HepG2 (cell line): ENCODE data around the gene MAP2K2. TPM values are rescaled to one million over a fixed set of nuclear protein-coding genes. Genes with fewer than 3 reads are reported as not detected.

ENCODE experiments used
- ATAC-seq: fragments of 200-7000 bp; cut with Tn5 transposase; 3 replicates; pipeline ENCODE4 v1.9.1; 2020; ENCODE audit warnings: mild to moderate bottlenecking, moderate library complexity
- BruUV-seq: library from RNA; stranded (reverse); fragments of 400-500 nt; replicated peaks from 2 replicates; lab custom pipeline; 2021; lab: Mats Ljungman, UMichigan
- CTCF ChIA-PET: fragments of 300-600 bp; formaldehyde crosslinking; extraction: SDS; loops from one replicate; lab custom pipeline; 2021; ENCODE audit warnings: low total read pairs, inconsistent platforms, low intra/inter-chr PET ratio; lab: Yijun Ruan, JAX
- POLR2A ChIA-PET: fragments of 350-600 bp; sonication (Branson Sonifier 250); formaldehyde crosslinking; loops from one replicate; lab custom pipeline; 2020; ENCODE audit warnings: antibody characterized with exemption, inconsistent platforms; lab: Yijun Ruan, JAX
- DNase-seq: peaks from one replicate; pipeline ENCODE4 v3.0.0-alpha.2; 2015; ENCODE audit warnings: low spot score
- FAIRE-seq: peaks from 3 replicates; lab custom pipeline; 2011; peaks lifted over from hg19 to GRCh38; lab: Jason Lieb, UNC
- H2AFZ ChIP-seq: one replicate; pipeline ENCODE4 v1.6.1; 2011; ENCODE audit warnings: low read length, inconsistent platforms
- H3K27ac ChIP-seq: fragments of 300-600 bp; 3 replicates; pipeline ENCODE4 v1.8.0; 2011; ENCODE audit warnings: mixed run types, mild to moderate bottlenecking, mixed read lengths, low read length, inconsistent platforms; ENCODE audit not compliant: insufficient read depth; ENCODE audit errors: extremely low read length
- H3K27me3 ChIP-seq, 2 experiments: fragments of 200-600 bp in 1 of 2; 2 replicates in 1 of 2; 3 replicates in 1 of 2; pipeline versions ENCODE4 v1.6.0 to v1.8.0; 2011; ENCODE audit warnings: low read length in 2 of 2, mild to moderate bottlenecking in 2 of 2, moderate library complexity in 2 of 2, inconsistent platforms in 1 of 2; ENCODE audit not compliant: insufficient read depth in 2 of 2, control insufficient read depth in 1 of 2
- H3K36me3 ChIP-seq, 2 experiments: fragments of 200-600 bp in 1 of 2; replicated peaks in 1 of 2; 2 replicates in 1 of 2; 3 replicates in 1 of 2; pipeline versions ENCODE4 v1.5.1 to v1.8.0; 2011; ENCODE audit warnings: low read length in 2 of 2, inconsistent platforms in 1 of 2; ENCODE audit not compliant: insufficient read depth in 2 of 2, control insufficient read depth in 1 of 2
- H3K4me1 ChIP-seq: 2 replicates; pipeline ENCODE4 v1.5.1; 2012; ENCODE audit warnings: low read length, inconsistent platforms; ENCODE audit not compliant: insufficient read depth
- H3K4me2 ChIP-seq: 2 replicates; pipeline ENCODE4 v1.6.0; 2011; ENCODE audit warnings: low read depth, low read length, inconsistent platforms
- H3K4me3 ChIP-seq, 3 experiments: fragments of 200-600 bp in 1 of 3; sonication (generic), shearing (Covaris generic) in 1 of 3; replicated peaks in 1 of 3; 2 replicates each; pipeline ENCODE4 v1.5.1; 2011 to 2016; ENCODE audit warnings: low read length in 3 of 3, inconsistent platforms in 2 of 3, low read depth in 2 of 3, mild to moderate bottlenecking in 2 of 3, control low read depth in 1 of 3, mixed read lengths in 1 of 3; ENCODE audit not compliant: insufficient read depth in 1 of 3
- H3K79me2 ChIP-seq: one replicate; pipeline ENCODE4 v1.6.1; 2011; ENCODE audit warnings: low read length, inconsistent platforms; ENCODE audit not compliant: insufficient read depth
- H3K9ac ChIP-seq: 2 replicates; pipeline ENCODE4 v1.6.0; 2011; ENCODE audit warnings: mild to moderate bottlenecking, low read depth, low read length, inconsistent platforms; ENCODE audit not compliant: insufficient read depth
- H3K9me3 ChIP-seq: 2 replicates; pipeline ENCODE4 v1.5.1; 2012; ENCODE audit warnings: mild to moderate bottlenecking, low read length
- H4K20me1 ChIP-seq: 2 replicates; pipeline ENCODE4 v1.6.0; 2011; ENCODE audit warnings: inconsistent platforms, mild to moderate bottlenecking, low read length, moderate library complexity; ENCODE audit not compliant: insufficient read depth
- ATF1 ChIP-seq: IDR thresholded peaks from 2 replicates; pipeline ENCODE4 v1.6.1; 2016; ENCODE audit warnings: mild to moderate bottlenecking, control low read depth
- MEIS1 ChIP-seq: sonication (generic); formaldehyde crosslinking; IDR thresholded peaks from 2 replicates; pipeline ENCODE4 v1.9.0; 2021; ENCODE audit warnings: mild to moderate bottlenecking, missing genetic modification reagents, moderate library complexity, borderline replicate concordance
- MXI1 ChIP-seq: IDR thresholded peaks from 3 replicates; pipeline ENCODE4 v1.6.1; 2012; ENCODE audit warnings: low read depth, low read length, inconsistent platforms, borderline replicate concordance
- MYNN ChIP-seq: sonication (generic); formaldehyde crosslinking; IDR thresholded peaks from 2 replicates; pipeline ENCODE4 v1.4.0; 2020; ENCODE audit warnings: mild to moderate bottlenecking, low read depth, missing genetic modification reagents
- PHF20 ChIP-seq: sonication (generic); formaldehyde crosslinking; IDR thresholded peaks from 2 replicates; pipeline ENCODE4 v1.5.0; 2020; ENCODE audit warnings: mild to moderate bottlenecking, missing genetic modification reagents
- SALL2 ChIP-seq: sonication (generic); formaldehyde crosslinking; IDR thresholded peaks from 2 replicates; pipeline ENCODE4 v1.8.1; 2023; ENCODE audit warnings: mild to moderate bottlenecking, missing genetic modification reagents, inconsistent platforms
- SP4 ChIP-seq: sonication (generic); formaldehyde crosslinking; IDR thresholded peaks from 2 replicates; pipeline ENCODE4 v1.8.1; 2023; ENCODE audit warnings: mild to moderate bottlenecking, missing genetic modification reagents
- SP5 ChIP-seq: IDR thresholded peaks from 2 replicates; pipeline ENCODE4 v1.6.1; 2016; ENCODE audit warnings: low read depth, borderline replicate concordance
- TCF7 ChIP-seq: sonication (generic); IDR thresholded peaks from 2 replicates; pipeline ENCODE4 v1.6.1; 2016; ENCODE audit warnings: antibody characterized with exemption, low read depth
- ZNF354B ChIP-seq: sonication (generic); formaldehyde crosslinking; IDR thresholded peaks from 2 replicates; pipeline ENCODE4 v1.8.0; 2022; ENCODE audit warnings: mild to moderate bottlenecking, missing genetic modification reagents
- ZNF383 ChIP-seq: sonication (generic); formaldehyde crosslinking; IDR thresholded peaks from 2 replicates; pipeline ENCODE4 v1.4.0; 2020; ENCODE audit warnings: missing genetic modification reagents, mild to moderate bottlenecking, borderline replicate concordance
- ZNF567 ChIP-seq: sonication (generic); formaldehyde crosslinking; IDR thresholded peaks from 2 replicates; pipeline ENCODE4 v1.8.1; 2023; ENCODE audit warnings: mild to moderate bottlenecking, missing genetic modification reagents, borderline replicate concordance
- ZNF781 ChIP-seq: sonication (generic); formaldehyde crosslinking; IDR thresholded peaks from 2 replicates; pipeline ENCODE4 v1.5.1; 2020; ENCODE audit warnings: borderline replicate concordance, mild to moderate bottlenecking, missing genetic modification reagents; ENCODE audit errors: not compliant biosample characterization
- WGBS: methylation state at CpG from one replicate; pipeline ENCODE4 v1.1.6; 2017; ENCODE audit warnings: low lambda C conversion rate; 5-methylcytosine and 5-hydroxymethylcytosine counted together
- in situ Hi-C: cut with HindIII; loops from 2 replicates; pipeline ENCODE4 v1.10.0; 2017; ENCODE audit warnings: low pct_unique_long_range_greater_than_20kb; ENCODE audit not compliant: extremely low pct_ligation_motif_present
- intact Hi-C: fragments of 100-400 bp; cut with micrococcal nuclease; formaldehyde crosslinking; loops from one replicate; pipeline ENCODE4 v1.10.0; 2022; ENCODE audit not compliant: unreplicated experiment
- polyA plus RNA-seq, 8 experiments: library from polyadenylated mRNA; depleted of rRNA in 3 of 8; stranded (reverse) in 7 of 8; unstranded in 1 of 8; fragments of >200 nt; fragmentation: Illumina TruSeq in 4 of 8; extraction: Trizol in 4 of 8; gene quantifications; 2 replicates each; pipeline versions ENCODE4 v1.2.1 to v1.2.3, GENCODE V29; 2011 to 2016; ENCODE audit warnings: low read depth in 4 of 8, missing spikeins in 1 of 8, mixed read lengths in 1 of 8; ENCODE audit not compliant: insufficient read depth in 1 of 8
- total RNA-seq, 5 experiments: library from RNA; depleted of rRNA; stranded (reverse); fragments of >200 nt; fragmentation: Illumina TruSeq; extraction: Trizol; gene quantifications; 2 replicates each; pipeline ENCODE4 v1.2.3, GENCODE V29; 2016; ENCODE audit warnings: low read depth in 1 of 5
- TF ChIP-seq, protein P1 (sequence below): sonication (generic); formaldehyde crosslinking; IDR thresholded peaks from 2 replicates; pipeline ENCODE4 v1.4.0; 2020; ENCODE audit warnings: missing genetic modification reagents, borderline replicate concordance

The MAP2K2 gene
- total and polyA plus RNA-seq, 2 of the 13 experiments (the other 11 are each of a cell fraction or from before 2014, with no cell fraction given) = 70.3 to 80.9 TPM

DNA sequence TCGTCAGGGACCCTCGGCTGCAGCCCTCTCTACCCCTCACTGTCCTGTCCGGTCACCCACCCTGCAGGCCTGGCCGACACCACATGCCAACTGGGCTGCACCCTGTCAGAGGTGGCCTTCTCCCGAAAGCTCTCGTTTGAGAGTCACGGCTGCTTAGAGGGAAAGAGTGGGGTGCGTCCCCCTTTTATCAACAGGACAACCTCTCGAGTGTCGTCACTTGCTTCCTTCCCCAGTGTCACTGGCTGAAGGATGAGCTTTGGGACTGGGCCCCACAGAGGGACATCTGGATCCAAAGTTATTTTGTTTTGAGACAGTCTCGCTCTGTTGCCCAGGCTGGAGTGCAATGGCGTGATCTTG lies 28.5 kb downstream of the MAP2K2 start:
- POLR2A ChIA-PET = interaction anchor here (1.1 kb wide), 1 partner anchor 9 kb away, joined by 3 read pairs; no protein-coding TSS in a partner anchor
- BruUV-seq = no TSS peak
- H3K36me3 ChIP-seq = peaks cover 4 to 7% of the 10 kb centered on the region in 2 experiments; a peak in 3 of 5 replicates
- no peaks in the 10 kb centered on the region for H4K20me1 ChIP-seq
- H3K27ac ChIP-seq = no peak overlapping the region
- intact Hi-C loops = no loop called here
- no peak for ATAC-seq
- H3K27me3 ChIP-seq = no peaks in the 10 kb centered on the region
- no peaks in the 10 kb centered on the region for H3K9me3 ChIP-seq
- no peak overlapping the region for H3K4me2 ChIP-seq
- CTCF ChIA-PET = no interaction called here
- in situ Hi-C loops = no loop called here
- TF ChIP-seq MYNN (CRISPR knock-in tag) (no peak), SP4 (CRISPR knock-in tag) (no peak), ZNF567 (CRISPR knock-in tag) (no peak), MXI1 (no peak), PHF20 (CRISPR knock-in tag) (no peak), SALL2 (CRISPR knock-in tag) (no peak), ZNF354B (CRISPR knock-in tag) (no peak), ATF1 (CRISPR knock-in tag) (no peak), MEIS1 (CRISPR knock-in tag) (no peak), ZNF383 (CRISPR knock-in tag) (no peak), ZNF781 (CRISPR knock-in tag) (no peak), TCF7 (no peak), SP5 (no peak)
- TF ChIP-seq, protein P1, sequence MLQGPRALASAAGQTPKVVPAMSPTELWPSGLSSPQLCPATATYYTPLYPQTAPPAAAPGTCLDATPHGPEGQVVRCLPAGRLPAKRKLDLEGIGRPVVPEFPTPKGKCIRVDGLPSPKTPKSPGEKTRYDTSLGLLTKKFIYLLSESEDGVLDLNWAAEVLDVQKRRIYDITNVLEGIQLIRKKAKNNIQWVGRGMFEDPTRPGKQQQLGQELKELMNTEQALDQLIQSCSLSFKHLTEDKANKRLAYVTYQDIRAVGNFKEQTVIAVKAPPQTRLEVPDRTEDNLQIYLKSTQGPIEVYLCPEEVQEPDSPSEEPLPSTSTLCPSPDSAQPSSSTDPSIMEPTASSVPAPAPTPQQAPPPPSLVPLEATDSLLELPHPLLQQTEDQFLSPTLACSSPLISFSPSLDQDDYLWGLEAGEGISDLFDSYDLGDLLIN (CRISPR knock-in tag) = no peak
- no peak for FAIRE-seq
- H2AFZ ChIP-seq = no peak overlapping the region
- no peaks in the 10 kb centered on the region for H3K4me1 ChIP-seq
- H3K79me2 ChIP-seq = no peaks in the 10 kb centered on the region
- no peak overlapping the region for H3K4me3 ChIP-seq
- WGBS = 97% methylated on average over 9 of the region's 12 CpGs
- H3K9ac ChIP-seq = no peak overlapping the region
- DNase-seq = no peak
